Parathyroid adenoma (tissue), 2 donors: ENCODE measurements around the gene C5orf15.

Source experiments
- H2AFZ ChIP-seq: fragments of 300-600 bp; sonication (generic); one replicate; pipeline ENCODE4 v1.7.0; 2017; ENCODE audit warnings: antibody characterized with exemption, mild to moderate bottlenecking
- H3K27ac ChIP-seq: fragments of 300-600 bp; sonication (generic); one replicate; pipeline ENCODE4 v1.7.0; 2017
- H3K27me3 ChIP-seq: fragments of 300-600 bp; sonication (generic); one replicate; pipeline ENCODE4 v1.7.0; 2017; ENCODE audit warnings: low read length; ENCODE audit not compliant: control insufficient read depth, insufficient read depth
- H3K36me3 ChIP-seq: fragments of 300-600 bp; sonication (generic); one replicate; pipeline ENCODE4 v1.7.0; 2017; ENCODE audit warnings: low read length; ENCODE audit not compliant: control insufficient read depth, insufficient read depth
- H3K4me1 ChIP-seq: fragments of 300-600 bp; sonication (generic); one replicate; pipeline ENCODE4 v1.7.0; 2017; ENCODE audit warnings: control low read depth
- H3K4me2 ChIP-seq: fragments of 300-600 bp; sonication (generic); one replicate; pipeline ENCODE4 v1.7.0; 2017; ENCODE audit warnings: low read length
- H3K4me3 ChIP-seq: fragments of 300-600 bp; sonication (generic); one replicate; pipeline ENCODE4 v1.7.0; 2017; ENCODE audit warnings: low read depth, low read length
- H3K79me2 ChIP-seq: fragments of 300-600 bp; sonication (generic); one replicate; pipeline ENCODE4 v1.7.0; 2017; ENCODE audit warnings: control low read depth
- H3K9ac ChIP-seq: fragments of 300-600 bp; sonication (generic); one replicate; pipeline ENCODE4 v1.7.0; 2017; ENCODE audit warnings: mild to moderate bottlenecking
- H3K9me3 ChIP-seq: fragments of 300-600 bp; sonication (generic); one replicate; pipeline ENCODE4 v1.7.0; 2017; ENCODE audit warnings: low read length; ENCODE audit not compliant: control insufficient read depth
- CTCF ChIP-seq: fragments of 300-600 bp; sonication (generic); IDR thresholded peaks from one replicate; pipeline ENCODE4 v1.7.0; 2017; ENCODE audit warnings: antibody characterized with exemption, mild to moderate bottlenecking
- donor health status: primary hyperparathyroidism.

The C5orf15 gene

GRCh38 chr5:133932441-133933168 is 35.8 kb downstream of the C5orf15 start:
- H2AFZ ChIP-seq = no peak overlapping the region
- H3K9ac ChIP-seq = no peak overlapping the region

GRCh38 chr5:133931546-133931945 is 36.9 kb downstream of the C5orf15 start:
- Histone ChIP-seq H3K4me1 (no peaks in the 10 kb centered on the region), H3K79me2 (no peaks in the 10 kb centered on the region), H3K27me3 (no peaks in the 10 kb centered on the region), H2AFZ (no peak overlapping the region), H3K27ac (no peak overlapping the region), H3K9ac (no peak overlapping the region), H3K9me3 (no peaks in the 10 kb centered on the region), H3K36me3 (no peaks in the 10 kb centered on the region), H3K4me3 (no peak overlapping the region), H3K4me2 (no peak overlapping the region)
- TF ChIP-seq CTCF = no peak

More at GRCh38 chr5:133932441-133933168, 35.8 kb downstream of the C5orf15 start:
- no peaks in the 10 kb centered on the region for H3K9me3 ChIP-seq
- H3K27ac ChIP-seq = no peak overlapping the region
- H3K4me3 ChIP-seq = no peak overlapping the region
- no peaks in the 10 kb centered on the region for H3K4me1 ChIP-seq
- H3K27me3 ChIP-seq = no peaks in the 10 kb centered on the region
- H3K36me3 ChIP-seq = no peaks in the 10 kb centered on the region
- no peak overlapping the region for H3K4me2 ChIP-seq
- no peaks in the 10 kb centered on the region for H3K79me2 ChIP-seq
- no peak for TF ChIP-seq CTCF

GRCh38 chr5:133930813-133931090 is 37.7 kb downstream of the C5orf15 start:
- no peaks in the 10 kb centered on the region for H3K27me3 ChIP-seq
- no peak overlapping the region for H3K27ac ChIP-seq
- no peak overlapping the region for H3K4me3 ChIP-seq
- no peaks in the 10 kb centered on the region for H3K9me3 ChIP-seq
- no peak overlapping the region for H2AFZ ChIP-seq
- no peaks in the 10 kb centered on the region for H3K4me1 ChIP-seq
- no peak overlapping the region for H3K4me2 ChIP-seq
- TF ChIP-seq CTCF = no peak
- no peaks in the 10 kb centered on the region for H3K36me3 ChIP-seq
- no peaks in the 10 kb centered on the region for H3K79me2 ChIP-seq
- no peak overlapping the region for H3K9ac ChIP-seq

GRCh38 chr5:133930061-133930812 is 38.2 kb downstream of the C5orf15 start:
- Histone ChIP-seq H3K79me2 (no peaks in the 10 kb centered on the region), H3K4me1 (no peaks in the 10 kb centered on the region), H3K9me3 (no peaks in the 10 kb centered on the region), H3K27ac (no peak overlapping the region), H3K36me3 (no peaks in the 10 kb centered on the region), H3K27me3 (no peaks in the 10 kb centered on the region), H3K4me2 (no peak overlapping the region), H2AFZ (no peak overlapping the region), H3K9ac (no peak overlapping the region), H3K4me3 (no peak overlapping the region)
- TF ChIP-seq CTCF = no peak
